CD14-positive monocyte (primary cell): ENCODE results near the gene CST3. TPM values are rescaled to one million over a fixed set of nuclear protein-coding genes. Genes with fewer than 3 reads are reported as not detected.

ENCODE experiments used
- DNase-seq, 3 donors: peaks; one replicate each; pipeline ENCODE4 v3.0.0-alpha.2; 2011 to 2022
- H2AFZ ChIP-seq: 2 replicates; pipeline ENCODE4 v1.6.0; 2012; ENCODE audit warnings: mild to moderate bottlenecking, low read depth, low read length, inconsistent platforms; ENCODE audit not compliant: insufficient read depth, poor library complexity, severe bottlenecking
- H3K27ac ChIP-seq, 2 donors: 1 replicate in 1 of 2; 2 replicates in 1 of 2; pipeline ENCODE4 v1.5.1; 2012 to 2013; ENCODE audit warnings: low read length in 2 of 2, control low read depth in 1 of 2, inconsistent platforms in 1 of 2, low read depth in 1 of 2, mild to moderate bottlenecking in 1 of 2
- H3K27me3 ChIP-seq, 2 donors: one replicate each; pipeline versions ENCODE4 v1.6.0 to v1.6.1; 2011 to 2013; ENCODE audit warnings: low read length in 2 of 2; ENCODE audit not compliant: control insufficient read depth in 2 of 2, insufficient read depth in 2 of 2
- H3K36me3 ChIP-seq, 2 donors: replicated peaks in 1 of 2; 1 replicate in 1 of 2; 2 replicates in 1 of 2; pipeline versions ENCODE4 v1.5.1 to v1.6.1; 2012 to 2013; ENCODE audit warnings: low read length in 2 of 2, control low read depth in 1 of 2, inconsistent platforms in 1 of 2, mild to moderate bottlenecking in 1 of 2; ENCODE audit not compliant: insufficient read depth in 2 of 2, control insufficient read depth in 1 of 2
- H3K4me1 ChIP-seq, 2 donors: 1 replicate in 1 of 2; 2 replicates in 1 of 2; pipeline versions ENCODE4 v1.5.1 to v1.6.1; 2012 to 2013; ENCODE audit warnings: low read length in 2 of 2, control low read depth in 1 of 2, inconsistent platforms in 1 of 2, mild to moderate bottlenecking in 1 of 2, moderate library complexity in 1 of 2; ENCODE audit not compliant: insufficient read depth in 2 of 2, control insufficient read depth in 1 of 2
- H3K4me2 ChIP-seq: replicated peaks from 2 replicates; pipeline ENCODE3; 2012; ENCODE audit warnings: low read length, moderate library complexity, mild to moderate bottlenecking; ENCODE audit not compliant: poor library complexity, severe bottlenecking; ENCODE audit errors: extremely low read depth
- H3K4me3 ChIP-seq, 3 experiments: fragments of 200-600 bp in 1 of 3; sonication (generic) in 1 of 3; replicated peaks in 1 of 3; 1 replicate in 2 of 3; 2 replicates in 1 of 3; pipeline ENCODE4 v1.5.1; 2011 to 2013; ENCODE audit warnings: low read length in 3 of 3, mild to moderate bottlenecking in 3 of 3, control low read depth in 2 of 3, low read depth in 2 of 3, inconsistent platforms in 1 of 3, moderate library complexity in 1 of 3
- H3K79me2 ChIP-seq: 2 replicates; pipeline ENCODE4 v1.6.0; 2012; ENCODE audit warnings: mild to moderate bottlenecking, control low read depth, inconsistent platforms, low read length, moderate library complexity; ENCODE audit not compliant: insufficient read depth
- H3K9ac ChIP-seq: 2 replicates; pipeline ENCODE4 v1.6.0; 2017; ENCODE audit warnings: low read length, mild to moderate bottlenecking; ENCODE audit not compliant: insufficient read depth, poor library complexity, severe bottlenecking
- H3K9me3 ChIP-seq, 2 donors: replicated peaks in 1 of 2; 1 replicate in 1 of 2; 2 replicates in 1 of 2; pipeline versions ENCODE4 v1.5.1 to v1.6.1; 2012 to 2013; ENCODE audit warnings: low read length in 2 of 2, control low read depth in 1 of 2; ENCODE audit not compliant: control insufficient read depth in 1 of 2, insufficient read depth in 1 of 2
- H4K20me1 ChIP-seq: 2 replicates; pipeline ENCODE4 v1.6.0; 2012; ENCODE audit warnings: mild to moderate bottlenecking, low read length, control low read depth, moderate library complexity; ENCODE audit not compliant: insufficient read depth
- H3K27ac Mint-ChIP-seq, 7 donors: one replicate each; pipeline ENCODE4 v1.8.0; 2020; ENCODE audit warnings: mild to moderate bottlenecking in 7 of 7, mixed read lengths in 7 of 7, moderate library complexity in 6 of 7, inconsistent platforms in 2 of 7
- H3K27me3 Mint-ChIP-seq, 3 donors: one replicate each; pipeline ENCODE4 v1.8.0; 2021 to 2022; ENCODE audit warnings: low read depth in 3 of 3, mild to moderate bottlenecking in 3 of 3, mixed read lengths in 3 of 3, moderate library complexity in 3 of 3, inconsistent platforms in 1 of 3
- H3K36me3 Mint-ChIP-seq, 2 donors: one replicate each; pipeline ENCODE4 v1.8.0; 2020; ENCODE audit warnings: mixed read lengths in 2 of 2, inconsistent platforms in 1 of 2, mild to moderate bottlenecking in 1 of 2
- H3K4me1 Mint-ChIP-seq: one replicate; pipeline ENCODE4 v1.8.0; 2020; ENCODE audit warnings: mild to moderate bottlenecking, mixed read lengths
- H3K4me3 Mint-ChIP-seq, 2 donors: one replicate each; pipeline ENCODE4 v1.8.0; 2020; ENCODE audit warnings: mild to moderate bottlenecking in 2 of 2, mixed read lengths in 2 of 2, moderate library complexity in 1 of 2
- H3K9me3 Mint-ChIP-seq, 7 donors: one replicate each; pipeline ENCODE4 v1.8.0; 2020 to 2022; ENCODE audit warnings: mixed read lengths in 7 of 7, mild to moderate bottlenecking in 6 of 7, moderate library complexity in 6 of 7, inconsistent platforms in 2 of 7
- CTCF ChIP-seq: fragments of 200-600 bp; IDR thresholded peaks from one replicate; pipeline ENCODE4 v1.8.0; 2022; ENCODE audit warnings: antibody characterized with exemption, mild to moderate bottlenecking
- WGBS: methylation state at CpG from one replicate; pipeline ENCODE4 v1.1.5; 2013; ENCODE audit warnings: missing lambda C conversion rate; ENCODE audit not compliant: insufficient coverage; 5-methylcytosine and 5-hydroxymethylcytosine counted together
- intact Hi-C, 2 donors: fragments of 100-400 bp; cut with micrococcal nuclease; formaldehyde crosslinking; loops; one replicate each; pipeline versions ENCODE4 v1.15.0 to v1.15.1; 2023
- polyA plus RNA-seq, 3 donors: library from polyadenylated mRNA; depleted of rRNA in 1 of 3; unstranded in 2 of 3; stranded (reverse) in 1 of 3; fragments of 300-500 nt in 2 of 3; fragments of >200 nt in 1 of 3; fragmentation: Illumina TruSeq in 2 of 3; gene quantifications; 1 replicate in 2 of 3; 2 replicates in 1 of 3; pipeline ENCODE4 v1.2.3, GENCODE V29; 2012 to 2021

Gene CST3
- polyA plus RNA-seq, 3 donors = 1,459 to 3,222 (median 2,657) TPM

GRCh38 chr20:23632711-23633573 lies 4.8 kb downstream of the CST3 start:
- Mint-ChIP-seq H3K27ac (peak overlapping the region; percentile 65 to 89 (median 85)), H3K27me3 (peaks cover 0 to 2% (median 2%) of the 10 kb centered on the region in 3 donors), H3K36me3 (peaks cover 53 to 79% of the 10 kb centered on the region in 2 donors), H3K9me3 (no peaks in the 10 kb centered on the region), H3K4me3 (peak overlapping the region in 1 of 2 donors; percentile 55), H3K4me1 (peaks cover 87% of the 10 kb centered on the region)
- Histone ChIP-seq H4K20me1 (peaks cover 63% of the 10 kb centered on the region), H3K27me3 (no peaks in the 10 kb centered on the region), H3K36me3 (peaks cover 31 to 46% of the 10 kb centered on the region in 2 donors), H3K4me2 (peak overlapping the region; percentile 49), H3K4me1 (peaks cover 76 to 85% of the 10 kb centered on the region in 2 donors), H3K27ac (peak overlapping the region; percentile 5 to 71), H3K79me2 (peaks cover 38% of the 10 kb centered on the region), H3K9me3 (no peaks in the 10 kb centered on the region), H2AFZ (no peak overlapping the region), H3K4me3 (peak overlapping the region in 1 of 3 experiments; percentile 44), H3K9ac (no peak overlapping the region)
- intact Hi-C loops = no loop called here
- 96% methylated on average over 6 of the region's 8 CpGs for WGBS
- TF ChIP-seq CTCF = no peak
- DNase-seq = no peak

- Mint-ChIP-seq H3K27ac (peak overlapping the region; percentile 65 to 89 (median 85)), H3K27me3 (peaks cover 0 to 2% (median 2%) of the 10 kb centered on the region in 3 donors), H3K9me3 (no peaks in the 10 kb centered on the region), H3K4me3 (peak overlapping the region; percentile 55 to 56), H3K4me1 (peaks cover 88% of the 10 kb centered on the region), H3K36me3 (peaks cover 55 to 81% of the 10 kb centered on the region in 2 donors)
- Histone ChIP-seq H3K4me3 (peak overlapping the region in 1 of 3 experiments; percentile 44), H3K27me3 (no peaks in the 10 kb centered on the region), H3K9ac (no peak overlapping the region), H2AFZ (no peak overlapping the region), H3K4me2 (peak overlapping the region; percentile 49), H3K79me2 (peaks cover 30% of the 10 kb centered on the region), H3K9me3 (no peaks in the 10 kb centered on the region), H3K27ac (peak overlapping the region; percentile 5 to 71), H4K20me1 (peaks cover 62% of the 10 kb centered on the region), H3K4me1 (peaks cover 76 to 85% of the 10 kb centered on the region in 2 donors), H3K36me3 (peaks cover 31 to 46% of the 10 kb centered on the region in 2 donors)
- TF ChIP-seq CTCF = no peak
- DNase-seq = peak in 2 of 3 donors; percentile 37
- intact Hi-C loops = no loop called here
- 0% methylated on average over 7 of the region's 12 CpGs for WGBS
These were observed 5.6 kb downstream of the CST3 start for GRCh38 chr20:23631981-23632710.
